Endothelial cell of umbilical vein (primary cell): ENCODE results near the gene ZNF317. TPM values are rescaled to one million over a fixed set of nuclear protein-coding genes. Genes with fewer than 3 reads are reported as not detected.

Source experiments
- BruUV-seq: library from RNA; stranded (reverse); fragments of 400-500 nt; replicated peaks from 2 replicates; lab custom pipeline; 2021; lab: Mats Ljungman, UMichigan
- CTCF ChIA-PET: fragments of 300-600, 350-600 bp; sonication (Branson Sonifier 250); formaldehyde crosslinking; loops from one replicate; lab custom pipeline; 2021; ENCODE audit warnings: antibody characterized with exemption, inconsistent platforms; lab: Charles Lee
- POLR2A ChIA-PET: fragments of 300-600, 350-600 bp; sonication (Branson Sonifier 250); formaldehyde crosslinking; loops from one replicate; lab custom pipeline; 2021; ENCODE audit warnings: antibody characterized with exemption, inconsistent platforms; lab: Charles Lee
- DNase-seq: peaks from one replicate; pipeline ENCODE4 v3.0.0-alpha.2; 2011; ENCODE audit warnings: low read depth, low spot score
- FAIRE-seq: peaks from 2 replicates; lab custom pipeline; 2011; peaks lifted over from hg19 to GRCh38; lab: Jason Lieb, UNC
- H2AFZ ChIP-seq: 2 replicates; pipeline ENCODE4 v1.6.0; 2012; ENCODE audit warnings: low read depth, low read length, control low read depth, inconsistent platforms
- H3K27ac ChIP-seq: 2 replicates; pipeline ENCODE4 v1.5.1; 2011; ENCODE audit warnings: low read depth, mild to moderate bottlenecking, control low read depth, low read length, moderate library complexity; ENCODE audit not compliant: insufficient read depth
- H3K27me3 ChIP-seq, 2 experiments: 2 replicates each; pipeline versions ENCODE4 v1.6.0 to v1.6.1; 2011; ENCODE audit warnings: low read length in 2 of 2, mixed read lengths in 1 of 2; ENCODE audit not compliant: control insufficient read depth in 2 of 2, insufficient read depth in 2 of 2
- H3K36me3 ChIP-seq, 2 experiments: 2 replicates in 1 of 2; 3 replicates in 1 of 2; pipeline ENCODE4 v1.5.1; 2011; ENCODE audit warnings: low read length in 2 of 2, mild to moderate bottlenecking in 1 of 2, moderate library complexity in 1 of 2; ENCODE audit not compliant: control insufficient read depth in 2 of 2, insufficient read depth in 2 of 2; ENCODE audit errors: extremely low read depth in 1 of 2
- H3K4me1 ChIP-seq: 3 replicates; pipeline ENCODE4 v1.5.1; 2011; ENCODE audit warnings: mild to moderate bottlenecking, low read length; ENCODE audit not compliant: control insufficient read depth, insufficient read depth; ENCODE audit errors: extremely low read depth
- H3K4me2 ChIP-seq: 2 replicates; pipeline ENCODE4 v1.6.1; 2011; ENCODE audit warnings: low read length, control low read depth, mixed read lengths; ENCODE audit not compliant: insufficient read depth
- H3K4me3 ChIP-seq, 3 experiments: fragments of 200-600 bp in 1 of 3; sonication (generic), shearing (Covaris generic) in 1 of 3; replicated peaks in 1 of 3; 2 replicates each; pipeline ENCODE4 v1.5.1; 2011 to 2016; ENCODE audit warnings: control low read depth in 3 of 3, low read length in 3 of 3, mild to moderate bottlenecking in 2 of 3, inconsistent platforms in 1 of 3, low read depth in 1 of 3, moderate library complexity in 1 of 3; ENCODE audit not compliant: insufficient read depth in 1 of 3
- H3K79me2 ChIP-seq: 2 replicates; pipeline ENCODE4 v1.6.0; 2012; ENCODE audit warnings: low read length, inconsistent platforms; ENCODE audit not compliant: control insufficient read depth, insufficient read depth
- H3K9ac ChIP-seq: replicated peaks from 2 replicates; pipeline ENCODE3; 2011; ENCODE audit warnings: low read length, control low read depth; ENCODE audit not compliant: insufficient read depth; ENCODE audit errors: extremely low read depth
- H3K9me1 ChIP-seq: replicated peaks from 3 replicates; pipeline ENCODE4 v1.6.0; 2011; ENCODE audit warnings: mild to moderate bottlenecking, low read length; ENCODE audit not compliant: control insufficient read depth, insufficient read depth; ENCODE audit errors: extremely low read depth
- H3K9me3 ChIP-seq: replicated peaks from 2 replicates; pipeline ENCODE4 v1.5.1; 2012; ENCODE audit warnings: low read length, inconsistent platforms; ENCODE audit not compliant: control insufficient read depth, insufficient read depth
- H4K20me1 ChIP-seq: replicated peaks from 2 replicates; pipeline ENCODE3; 2011; ENCODE audit warnings: mild to moderate bottlenecking, low read length; ENCODE audit not compliant: control insufficient read depth, insufficient read depth; ENCODE audit errors: extremely low read depth
- EZH2 ChIP-seq: IDR thresholded peaks from 2 replicates; pipeline ENCODE4 v1.6.1; 2012; ENCODE audit warnings: borderline replicate concordance, low read depth, mild to moderate bottlenecking, moderate library complexity, low read length, inconsistent platforms; ENCODE audit not compliant: severe bottlenecking
- FOS ChIP-seq: IDR thresholded peaks from 2 replicates; pipeline ENCODE4 v1.6.1; 2011; ENCODE audit warnings: mild to moderate bottlenecking, low read length, moderate library complexity, borderline replicate concordance; ENCODE audit not compliant: insufficient read depth
- GATA2 ChIP-seq: IDR thresholded peaks from 2 replicates; pipeline ENCODE4 v1.7.0; 2011; ENCODE audit warnings: low read depth, mild to moderate bottlenecking, moderate library complexity, mixed read lengths, low read length; ENCODE audit not compliant: insufficient read length, insufficient read depth
- JUN ChIP-seq: IDR thresholded peaks from 2 replicates; pipeline ENCODE4 v1.6.1; 2011; ENCODE audit warnings: borderline replicate concordance, low read depth; ENCODE audit not compliant: insufficient read length, insufficient read depth
- MYC ChIP-seq: IDR thresholded peaks from one replicate; pipeline ENCODE4 v1.6.1; 2011; ENCODE audit warnings: mild to moderate bottlenecking, low read depth, low read length
- POLR2A ChIP-seq: IDR thresholded peaks from 2 replicates; pipeline ENCODE4 v1.6.1; 2012; ENCODE audit warnings: low read depth, mild to moderate bottlenecking, control low read depth, low read length
- POLR2AphosphoS5 ChIP-seq: IDR thresholded peaks from 2 replicates; pipeline ENCODE4 v1.6.1; 2012; ENCODE audit warnings: low read depth, mild to moderate bottlenecking, control low read depth, low read length, moderate library complexity; ENCODE audit not compliant: insufficient read depth
- dilution Hi-C: fragments of 300-500 bp; cut with MboI; formaldehyde crosslinking; loops from one replicate; pipeline ENCODE4 v1.15.0; 2019; ENCODE audit warnings: low sequenced_read_pairs; ENCODE audit not compliant: extremely low pct_ligation_motif_present
- intact Hi-C: fragments of 100-400 bp; cut with micrococcal nuclease; formaldehyde crosslinking; loops from one replicate; pipeline ENCODE4 v1.10.0; 2022
- polyA plus RNA-seq, 4 experiments: library from polyadenylated mRNA; depleted of rRNA in 3 of 4; stranded (reverse) in 3 of 4; unstranded in 1 of 4; fragments of >200 nt; gene quantifications; 2 replicates each; pipeline versions ENCODE4 v1.2.1 to v1.2.3, GENCODE V29; 2011 to 2012; ENCODE audit warnings: missing spikeins in 1 of 4
- total RNA-seq: library from RNA; stranded (reverse); gene quantifications from 2 replicates; pipeline ENCODE4 v1.2.3, GENCODE V29; 2021
- TF ChIP-seq, protein P1 (sequence below): IDR thresholded peaks from 2 replicates; pipeline ENCODE4 v1.6.1; 2011; ENCODE audit not compliant: insufficient read depth, insufficient read length
- TF ChIP-seq, protein P2 (sequence below), 2 donors: IDR thresholded peaks; 1 replicate in 1 of 2; 2 replicates in 1 of 2; pipeline ENCODE4 v1.5.1; 2011; ENCODE audit warnings: low read length in 2 of 2, mild to moderate bottlenecking in 2 of 2, moderate library complexity in 2 of 2, control low read depth in 1 of 2, inconsistent platforms in 1 of 2, low read depth in 1 of 2; ENCODE audit not compliant: insufficient read depth in 1 of 2; ENCODE audit errors: extremely low read depth in 1 of 2

Gene ZNF317
- total and polyA plus RNA-seq, 2 donors (not counting 3 experiments of a cell fraction or from before 2014, with no cell fraction given), result 14.2 to 29.5 TPM

GRCh38 chr19:9115307-9115813 lies 24.8 kb upstream of the ZNF317 start, which contains the start of gene OR7G1:
Gene OR7G1 (minus strand): TSS chr19:9115763. CDS start chr19:9115763, 0 bp downstream.
- FAIRE-seq (no peak), DNase-seq (no peak)
- no peaks in the 10 kb centered on the region for H3K9me3 ChIP-seq
- TF ChIP-seq EZH2 (no peak), POLR2A (no peak), MYC (no peak), JUN (no peak), GATA2 (no peak), FOS (no peak), POLR2AphosphoS5 (no peak)
- TF ChIP-seq, protein P1, sequence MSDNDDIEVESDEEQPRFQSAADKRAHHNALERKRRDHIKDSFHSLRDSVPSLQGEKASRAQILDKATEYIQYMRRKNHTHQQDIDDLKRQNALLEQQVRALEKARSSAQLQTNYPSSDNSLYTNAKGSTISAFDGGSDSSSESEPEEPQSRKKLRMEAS, result no peak
- TF ChIP-seq, protein P2, sequence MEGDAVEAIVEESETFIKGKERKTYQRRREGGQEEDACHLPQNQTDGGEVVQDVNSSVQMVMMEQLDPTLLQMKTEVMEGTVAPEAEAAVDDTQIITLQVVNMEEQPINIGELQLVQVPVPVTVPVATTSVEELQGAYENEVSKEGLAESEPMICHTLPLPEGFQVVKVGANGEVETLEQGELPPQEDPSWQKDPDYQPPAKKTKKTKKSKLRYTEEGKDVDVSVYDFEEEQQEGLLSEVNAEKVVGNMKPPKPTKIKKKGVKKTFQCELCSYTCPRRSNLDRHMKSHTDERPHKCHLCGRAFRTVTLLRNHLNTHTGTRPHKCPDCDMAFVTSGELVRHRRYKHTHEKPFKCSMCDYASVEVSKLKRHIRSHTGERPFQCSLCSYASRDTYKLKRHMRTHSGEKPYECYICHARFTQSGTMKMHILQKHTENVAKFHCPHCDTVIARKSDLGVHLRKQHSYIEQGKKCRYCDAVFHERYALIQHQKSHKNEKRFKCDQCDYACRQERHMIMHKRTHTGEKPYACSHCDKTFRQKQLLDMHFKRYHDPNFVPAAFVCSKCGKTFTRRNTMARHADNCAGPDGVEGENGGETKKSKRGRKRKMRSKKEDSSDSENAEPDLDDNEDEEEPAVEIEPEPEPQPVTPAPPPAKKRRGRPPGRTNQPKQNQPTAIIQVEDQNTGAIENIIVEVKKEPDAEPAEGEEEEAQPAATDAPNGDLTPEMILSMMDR (IDR thresholded peaks at IDR 0.05; ENCODE audit: extremely low read depth in 1 of 2, insufficient read depth in 1 of 2, low read depth in 1 of 2, low read length in 2 of 2), result no peak
- no peaks in the 10 kb centered on the region for H3K4me1 ChIP-seq
- H3K9me1 ChIP-seq, result no peaks in the 10 kb centered on the region
- H2AFZ ChIP-seq, result no peak within 1 kb of the TSS
- H3K9ac ChIP-seq, result no peak within 1 kb of the TSS
- no peaks in the 10 kb centered on the region for H3K27me3 ChIP-seq
- ChIA-PET CTCF (no interaction called here), POLR2A (interaction anchor here (0.7 kb wide), 1 partner anchor 54 kb away, joined by 6 read pairs; no protein-coding TSS in a partner anchor)
- no TSS peak for BruUV-seq
- no peaks in the 10 kb centered on the region for H3K79me2 ChIP-seq
- no peaks in the 10 kb centered on the region for H3K36me3 ChIP-seq
- no peak within 1 kb of the TSS for H3K27ac ChIP-seq
- no peak within 1 kb of the TSS for H3K4me3 ChIP-seq
- dilution Hi-C loops (no loop called here), intact Hi-C loops (no loop called here)
- no peaks in the 10 kb centered on the region for H4K20me1 ChIP-seq
- no peak within 1 kb of the TSS for H3K4me2 ChIP-seq
